GM12864 (cell line): ENCODE data around the gene RHOU.

Source experiments
- DNase-seq: peaks from one replicate; pipeline ENCODE4 v3.0.0-alpha.2; 2011; ENCODE audit warnings: low read depth
- H3K4me3 ChIP-seq: 2 replicates; pipeline ENCODE4 v1.5.1; 2011; ENCODE audit warnings: mild to moderate bottlenecking, low read depth, low read length, control low read depth
- TF ChIP-seq, protein P1 (sequence below): IDR thresholded peaks from 2 replicates; pipeline ENCODE4 v1.5.1; 2011; ENCODE audit warnings: low read depth, mild to moderate bottlenecking, moderate library complexity, low read length, control low read depth, inconsistent platforms; ENCODE audit errors: missing control alignments

The RHOU gene

DNA sequence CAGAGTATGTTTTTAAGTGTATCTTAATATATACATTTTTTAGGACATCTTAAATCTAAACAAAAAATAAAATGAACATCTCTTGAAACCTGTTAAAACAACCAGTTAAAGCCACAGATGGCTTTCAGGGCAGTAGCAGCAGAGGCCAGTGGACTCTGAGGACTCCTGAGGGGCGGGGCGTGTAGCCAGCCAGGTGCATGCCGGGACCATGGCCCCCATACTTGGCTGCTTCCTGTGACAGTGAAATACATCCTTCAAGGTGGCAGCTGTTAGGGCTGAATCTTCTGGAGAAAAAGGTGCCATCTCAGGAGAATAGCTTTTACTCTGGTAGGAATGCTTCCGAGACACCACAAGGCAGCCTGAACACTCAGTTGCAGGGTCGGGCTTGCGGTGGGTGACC is 9.6 kb downstream of the RHOU start:
- TF ChIP-seq, protein P1, sequence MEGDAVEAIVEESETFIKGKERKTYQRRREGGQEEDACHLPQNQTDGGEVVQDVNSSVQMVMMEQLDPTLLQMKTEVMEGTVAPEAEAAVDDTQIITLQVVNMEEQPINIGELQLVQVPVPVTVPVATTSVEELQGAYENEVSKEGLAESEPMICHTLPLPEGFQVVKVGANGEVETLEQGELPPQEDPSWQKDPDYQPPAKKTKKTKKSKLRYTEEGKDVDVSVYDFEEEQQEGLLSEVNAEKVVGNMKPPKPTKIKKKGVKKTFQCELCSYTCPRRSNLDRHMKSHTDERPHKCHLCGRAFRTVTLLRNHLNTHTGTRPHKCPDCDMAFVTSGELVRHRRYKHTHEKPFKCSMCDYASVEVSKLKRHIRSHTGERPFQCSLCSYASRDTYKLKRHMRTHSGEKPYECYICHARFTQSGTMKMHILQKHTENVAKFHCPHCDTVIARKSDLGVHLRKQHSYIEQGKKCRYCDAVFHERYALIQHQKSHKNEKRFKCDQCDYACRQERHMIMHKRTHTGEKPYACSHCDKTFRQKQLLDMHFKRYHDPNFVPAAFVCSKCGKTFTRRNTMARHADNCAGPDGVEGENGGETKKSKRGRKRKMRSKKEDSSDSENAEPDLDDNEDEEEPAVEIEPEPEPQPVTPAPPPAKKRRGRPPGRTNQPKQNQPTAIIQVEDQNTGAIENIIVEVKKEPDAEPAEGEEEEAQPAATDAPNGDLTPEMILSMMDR, result no peak
- no peak for DNase-seq
- H3K4me3 ChIP-seq, result no peak overlapping the region

- DNase-seq, result no peak
- TF ChIP-seq, protein P1, result no peak
- H3K4me3 ChIP-seq, result no peak overlapping the region
Observed at GRCh38 chr1:228745497-228745896, 10.2 kb downstream of the RHOU start.

DNA sequence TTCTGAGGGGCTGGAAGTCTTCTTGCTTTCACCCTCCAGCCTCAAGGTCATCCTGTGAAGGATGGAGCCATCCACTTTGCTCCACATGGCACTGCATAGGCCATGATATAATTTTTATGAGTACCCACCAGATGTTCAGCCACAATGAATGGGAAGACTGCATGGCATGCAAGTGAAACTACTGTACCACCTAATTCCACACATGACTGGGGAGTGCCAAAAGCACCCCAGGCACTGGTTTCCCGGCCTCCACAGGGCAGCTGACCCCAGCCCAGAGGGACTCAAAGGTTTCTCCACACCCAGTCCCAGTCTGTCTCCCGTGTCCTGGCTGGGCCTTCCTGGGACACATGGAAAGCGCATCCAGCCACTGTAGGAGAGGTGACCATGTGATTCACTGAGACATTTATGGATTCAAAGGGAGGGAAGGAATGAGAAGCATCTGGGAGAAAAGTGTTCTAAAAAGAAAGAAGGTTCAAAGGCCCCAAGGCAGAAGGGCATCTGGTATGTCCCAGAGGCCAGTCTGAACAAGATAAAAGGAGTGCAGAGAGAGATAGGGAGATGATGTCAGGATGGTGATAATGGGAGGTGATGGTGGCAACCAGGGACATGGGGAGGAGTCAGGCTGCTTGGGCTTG is 12.1 kb downstream of the RHOU start:
- H3K4me3 ChIP-seq, result no peak overlapping the region
- TF ChIP-seq, protein P1, result no peak
- no peak for DNase-seq

GRCh38 chr1:228748029-228748428 is 12.8 kb downstream of the RHOU start:
- TF ChIP-seq, protein P1, result no peak
- DNase-seq, result no peak
- H3K4me3 ChIP-seq, result no peak overlapping the region

GRCh38 chr1:228748431-228748830 is 13.2 kb downstream of the RHOU start:
- no peak overlapping the region for H3K4me3 ChIP-seq
- no peak for DNase-seq
- TF ChIP-seq, protein P1, result no peak

GRCh38 chr1:228749765-228750164 is 14.5 kb downstream of the RHOU start:
- H3K4me3 ChIP-seq, result no peak overlapping the region
- TF ChIP-seq, protein P1, result no peak
- DNase-seq, result no peak

- H3K4me3 ChIP-seq, result no peak overlapping the region
Observed at GRCh38 chr1:228750915-228751314, 15.6 kb downstream of the RHOU start.

More at GRCh38 chr1:228750915-228751314, 15.6 kb downstream of the RHOU start:
- TF ChIP-seq, protein P1, result no peak
- DNase-seq, result no peak
